Hematopoietic multipotent progenitor cell (in vitro differentiated cells): Measurements from ENCODE around the gene EHHADH. TPM values are rescaled to one million over a fixed set of nuclear protein-coding genes. Genes with fewer than 3 reads are reported as not detected.
"Not testable (repeated sequence)": the region's sequence is repeated elsewhere in the genome, so short reads cannot be mapped to it uniquely, and the experiment has no call there.

ENCODE experiments used
- DNase-seq, 3 donors: peaks; one replicate each; pipeline ENCODE4 v3.0.0-alpha.2; 2011 to 2015; ENCODE audit warnings: low read depth in 2 of 3, low spot score in 2 of 3
- total RNA-seq: library from RNA; depleted of rRNA; stranded (reverse); fragments of >200 nt; gene quantifications from one replicate; pipeline ENCODE4 v1.2.3, GENCODE V29; 2012

EHHADH gene
- total RNA-seq, 1 donor: 4.0 TPM

DNA sequence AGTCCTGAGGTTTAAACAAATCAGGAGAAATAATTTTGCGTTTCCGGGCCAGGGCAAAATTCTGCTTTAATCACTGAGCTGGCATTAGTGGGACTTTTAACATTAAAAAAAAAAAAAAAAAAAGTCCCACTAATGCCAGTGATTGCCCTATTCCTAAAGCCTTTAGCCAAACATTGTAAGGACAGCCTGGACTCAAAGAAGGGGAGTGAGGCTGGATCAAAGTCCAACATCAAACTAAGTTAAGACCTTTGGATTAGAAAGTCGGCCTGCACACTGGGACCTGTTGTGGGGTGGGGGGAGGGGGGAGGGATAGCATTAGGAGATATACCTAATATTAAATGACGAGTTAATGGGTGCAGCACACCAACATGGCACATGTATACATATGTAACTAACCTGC, 716 bp downstream of the EHHADH start:
- not testable (repeated sequence) for DNase-seq

- DNase-seq: no peak
Measured at GRCh38 chr3:185251272-185251671, 2.6 kb downstream of the EHHADH start.

- no peak for DNase-seq
Measured at GRCh38 chr3:185250653-185251052, 3.2 kb downstream of the EHHADH start.

DNA sequence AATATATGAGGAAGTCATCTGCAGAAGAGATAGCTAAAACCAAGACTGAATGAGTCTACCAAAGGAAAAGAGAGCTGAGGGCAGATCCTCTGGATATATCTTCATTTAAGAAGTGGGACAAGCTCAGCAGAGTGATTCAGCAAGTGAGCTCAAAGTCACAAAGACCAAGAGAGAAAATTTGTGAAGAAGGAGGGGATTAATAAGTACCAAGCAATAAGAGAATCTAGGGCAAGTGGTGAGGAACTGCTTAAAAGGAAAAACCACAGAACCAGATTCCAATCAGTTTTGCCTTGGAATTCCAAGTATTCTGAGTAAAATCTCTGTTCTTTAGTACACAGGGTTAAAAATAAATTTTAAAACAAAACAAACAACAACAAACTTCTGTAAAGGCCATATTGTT, 3.6 kb downstream of the EHHADH start:
- no peak for DNase-seq

DNA sequence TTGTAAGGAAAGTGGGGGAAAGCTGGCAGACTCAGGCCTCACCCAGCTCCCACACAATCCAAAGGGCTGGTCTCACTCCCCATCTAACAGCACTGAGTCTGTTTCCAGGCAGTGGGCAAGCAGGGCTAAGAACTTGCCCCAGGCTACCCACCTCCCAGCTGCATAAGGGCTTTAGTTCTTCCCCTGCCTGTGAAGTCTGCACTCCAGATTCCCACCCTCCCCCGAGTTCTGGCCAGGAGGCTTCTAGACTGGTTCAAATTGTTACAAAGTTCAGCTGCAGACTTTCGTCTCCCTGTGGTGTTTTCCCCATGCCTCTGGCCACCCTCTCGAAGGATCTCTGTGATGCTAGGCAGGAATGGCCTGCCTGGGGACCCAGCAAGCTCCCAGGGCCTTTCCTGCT, 11.2 kb downstream of the EHHADH start:
- no peak for DNase-seq

- DNase-seq: no peak
Measured at GRCh38 chr3:185236969-185237368, 16.9 kb downstream of the EHHADH start.

- DNase-seq: no peak
Measured at GRCh38 chr3:185233328-185233727, 20.5 kb downstream of the EHHADH start.

- DNase-seq: not testable (repeated sequence)
Measured at GRCh38 chr3:185226526-185226925, 27.3 kb downstream of the EHHADH start.

DNA sequence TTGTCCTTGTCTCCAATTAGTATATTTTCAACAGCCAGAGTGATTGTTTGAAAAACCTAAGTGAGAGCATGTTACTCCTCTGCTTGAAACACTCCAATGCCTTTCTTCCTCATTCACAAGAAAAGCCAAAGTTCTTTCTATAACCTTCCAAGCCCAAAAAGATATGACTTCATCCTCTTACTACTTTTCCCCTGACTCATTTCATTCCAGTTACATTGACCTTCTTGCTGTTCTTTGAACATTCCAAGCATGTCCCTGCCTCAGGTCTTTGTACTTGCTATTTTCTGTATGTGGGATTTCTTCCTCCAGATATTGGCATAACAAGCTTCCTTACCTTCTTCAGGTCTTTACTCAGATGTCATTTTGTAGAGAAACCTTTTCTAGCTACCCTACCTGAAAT, 28.3 kb downstream of the EHHADH start:
- DNase-seq: no peak

DNA sequence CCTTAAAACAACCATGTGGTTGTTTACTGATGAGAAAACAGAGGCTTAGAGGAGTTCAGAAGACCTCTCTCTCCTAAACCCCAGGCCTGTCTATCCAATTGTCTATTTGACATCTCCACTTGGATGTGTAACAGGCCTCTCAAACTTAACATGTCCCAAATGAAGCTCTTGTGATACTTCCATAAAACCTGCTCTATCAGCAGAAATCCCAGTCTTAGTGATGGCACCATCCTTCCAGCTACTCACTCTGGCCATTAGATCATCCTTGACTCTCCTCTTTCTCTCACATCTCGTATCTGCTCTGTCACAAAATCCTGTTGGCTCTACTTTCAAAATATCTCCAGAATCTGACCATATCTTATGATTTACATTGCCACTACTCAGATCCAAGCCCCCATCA, 28.8 kb downstream of the EHHADH start:
- DNase-seq: no peak

DNA sequence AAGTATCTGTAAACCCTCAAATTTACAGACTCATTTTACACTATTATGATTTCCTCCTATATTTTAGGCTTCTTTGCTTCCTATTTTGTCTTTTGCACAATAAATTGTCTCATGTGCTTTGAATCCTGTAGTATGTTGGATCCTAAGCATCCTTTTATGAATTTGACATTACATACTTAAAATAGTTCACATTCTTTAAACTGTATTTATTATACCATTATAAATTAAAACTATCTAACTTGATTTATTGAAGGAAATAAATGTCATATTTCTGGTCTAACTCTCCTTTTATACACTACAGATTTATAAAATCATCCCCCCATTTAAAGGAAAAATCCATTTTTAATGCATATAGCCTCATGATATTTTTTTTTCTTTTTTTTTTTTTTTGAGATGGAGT, 32.6 kb downstream of the EHHADH start:
- DNase-seq: no peak

GRCh38 chr3:185216607-185216958, 37.3 kb downstream of the EHHADH start:
- no peak for DNase-seq

DNA sequence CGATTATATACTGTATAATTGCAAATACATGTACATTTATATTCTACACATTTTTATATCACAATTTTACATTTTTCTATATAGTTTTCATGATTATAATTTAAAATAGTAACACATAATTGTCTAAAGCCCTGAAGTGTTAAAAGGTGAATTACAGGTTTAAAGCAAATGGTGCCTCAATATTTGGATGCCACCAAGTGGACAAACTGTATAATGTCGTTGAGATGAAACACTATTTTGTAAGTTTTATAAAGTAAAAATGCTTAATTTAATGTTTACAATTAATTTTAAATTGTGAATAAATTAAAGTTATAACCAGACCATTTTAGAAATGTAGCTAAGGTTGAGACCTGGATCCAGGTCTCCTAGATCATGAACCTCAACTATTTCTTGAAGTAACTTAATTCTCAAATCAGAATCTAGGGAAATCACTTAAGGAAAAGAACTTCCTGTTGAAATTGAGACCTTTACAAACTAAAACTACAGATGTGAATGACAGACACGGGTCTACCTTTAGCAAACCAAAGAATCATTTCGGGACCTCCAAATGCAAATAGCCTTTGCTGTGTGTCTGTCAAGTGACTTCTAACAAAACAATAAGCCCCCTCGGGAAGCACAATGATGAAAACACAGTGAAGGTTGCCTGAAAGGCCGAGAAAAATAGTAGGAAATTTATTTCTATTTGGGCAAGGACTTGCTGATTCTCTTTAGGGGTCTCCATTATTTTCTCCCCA, 37.8 kb downstream of the EHHADH start:
- peak in 2 of 3 donors; percentile 4 to 50 for DNase-seq

GRCh38 chr3:185212559-185212958, 41.3 kb downstream of the EHHADH start:
- no peak for DNase-seq

DNA sequence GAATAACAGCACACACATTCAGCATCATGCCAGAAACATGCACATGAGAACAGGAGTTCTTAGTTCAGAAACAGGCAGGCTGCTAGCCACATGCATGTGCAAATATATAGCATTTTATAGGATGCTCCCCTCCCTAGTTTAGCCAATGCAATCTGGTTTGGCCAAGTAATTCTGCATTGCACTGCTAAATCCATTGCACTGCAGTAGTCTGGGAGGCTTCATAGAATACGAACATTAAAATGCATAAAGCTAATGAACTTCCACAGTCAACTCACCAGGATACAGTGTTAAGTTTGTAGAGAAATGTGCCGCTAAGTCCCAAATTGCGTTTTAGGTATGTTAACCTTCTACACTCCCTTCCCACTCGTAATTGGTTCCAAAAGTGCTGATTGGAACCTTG, 41.8 kb downstream of the EHHADH start:
- no peak for DNase-seq

GRCh38 chr3:185210621-185211142, 43.2 kb downstream of the EHHADH start:
- DNase-seq: no peak

GRCh38 chr3:185208823-185209222, 45.0 kb downstream of the EHHADH start:
- DNase-seq: no peak

DNA sequence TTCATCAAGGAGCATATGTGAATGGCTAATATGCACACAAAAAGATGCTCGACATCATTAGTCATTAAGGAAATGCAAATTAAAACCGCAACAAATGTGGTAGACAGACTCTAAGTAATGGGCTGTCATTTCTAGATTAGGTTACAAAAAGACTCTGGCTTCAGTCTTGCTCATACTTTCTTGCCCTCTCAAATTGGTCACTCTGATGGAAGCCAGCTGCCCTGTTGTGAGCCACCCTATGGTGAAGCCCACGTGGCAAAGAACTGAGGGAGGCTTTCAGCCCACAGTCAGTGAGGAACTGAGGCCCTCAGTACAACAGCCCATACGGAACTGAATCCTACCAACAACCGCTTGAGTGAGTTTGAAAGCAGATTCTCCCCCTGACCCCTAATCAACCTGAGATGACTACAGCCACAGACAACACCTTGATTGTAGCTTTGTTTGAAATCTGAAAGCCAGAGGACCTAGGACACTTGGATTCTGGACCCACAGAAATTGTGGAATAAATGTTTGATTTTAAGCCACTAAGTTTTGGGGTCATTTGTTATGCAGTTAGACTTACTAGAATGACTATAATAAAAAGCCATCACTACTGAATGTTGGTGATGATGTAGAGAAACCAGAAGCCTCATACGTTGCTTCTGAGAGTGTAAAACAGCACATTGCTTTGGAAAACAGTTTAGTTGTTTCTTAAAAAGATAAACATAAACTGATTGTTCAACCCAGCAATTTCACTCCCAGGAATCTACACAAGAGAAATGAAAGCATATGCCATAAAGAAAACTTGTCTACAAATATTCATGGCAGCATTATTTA, 45.7 kb downstream of the EHHADH start:
- no peak for DNase-seq

DNA sequence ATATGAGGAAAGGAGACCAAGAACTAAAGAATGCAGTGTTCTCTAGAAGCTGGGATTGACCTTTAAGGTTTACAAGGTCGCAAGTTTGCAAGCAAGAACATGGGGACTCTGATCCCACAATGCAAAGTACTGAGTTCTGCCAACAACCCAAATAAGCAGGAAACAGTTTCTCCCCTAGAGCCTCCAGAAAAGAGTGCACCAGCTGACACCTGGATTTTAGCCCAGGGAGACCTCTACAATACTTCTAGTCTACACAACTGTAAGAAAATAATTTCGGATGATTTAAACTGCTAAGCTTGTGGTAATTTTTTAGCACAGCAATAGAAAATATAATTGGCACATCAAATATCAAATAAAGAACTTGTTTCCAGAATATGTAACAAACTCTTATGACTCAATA, 46.4 kb downstream of the EHHADH start:
- DNase-seq: no peak

- DNase-seq: no peak
Measured at GRCh38 chr3:185205865-185206264, 48.0 kb downstream of the EHHADH start.

- DNase-seq: no peak
Measured at GRCh38 chr3:185204894-185205293, 49.0 kb downstream of the EHHADH start.

GRCh38 chr3:185200639-185201038, 53.2 kb downstream of the EHHADH start:
- DNase-seq: no peak
